ENCODE measurements around the gene MESP1. TPM values are rescaled to one million over a fixed set of nuclear protein-coding genes. Genes with fewer than 3 reads are reported as not detected.

The MESP1 gene
- total RNA-seq, 1 experiment from 2014 or later: 6.4 TPM

DNA sequence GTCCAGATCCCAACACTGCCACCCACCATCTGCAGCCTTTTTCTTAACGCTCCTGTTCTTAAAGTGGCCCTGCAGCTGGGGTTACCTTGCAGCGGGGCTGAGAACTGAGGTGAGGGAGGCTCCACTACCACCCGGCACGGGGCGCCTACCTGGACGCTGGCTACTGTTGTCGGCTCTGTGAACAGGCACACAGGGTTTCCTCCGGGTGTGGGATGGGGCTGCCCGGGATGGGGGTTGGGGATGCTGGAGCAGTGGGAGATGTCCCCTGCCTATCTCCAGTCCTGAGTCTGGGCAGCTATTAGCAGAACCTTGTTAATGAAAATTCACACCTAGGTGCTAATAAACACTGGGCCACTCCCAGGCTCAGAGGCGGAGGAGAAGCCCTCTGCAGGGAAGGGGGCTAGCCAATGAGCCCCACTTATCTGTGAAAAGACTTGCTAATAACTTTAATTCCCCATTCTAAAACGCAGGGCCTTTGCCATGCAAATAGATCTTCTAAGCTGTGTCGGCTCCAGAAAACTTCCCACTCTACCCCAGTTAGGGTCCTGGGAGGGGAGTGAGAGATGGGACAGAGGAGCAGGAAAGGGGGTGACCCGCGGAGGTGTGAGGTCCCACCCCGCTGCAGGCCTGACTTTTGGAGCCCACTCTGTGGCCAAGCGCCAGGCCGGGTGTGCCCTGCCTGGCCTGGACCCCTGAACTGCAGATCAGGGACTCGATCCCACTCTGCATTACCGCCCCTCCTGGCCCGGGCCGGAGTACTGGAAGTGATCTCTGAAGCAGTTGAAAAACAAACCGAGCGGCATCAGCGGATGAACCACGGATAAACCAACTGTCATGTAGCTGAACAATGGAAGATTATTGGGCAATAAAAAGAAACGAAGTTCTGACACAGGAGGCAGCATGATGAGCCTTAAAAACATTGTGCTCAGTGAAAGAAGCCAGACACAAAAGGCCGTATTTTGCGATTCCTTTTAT is 3.1 kb downstream of the MESP1 start:
- no peak overlapping the region for H3K27ac ChIP-seq (ENCODE audit: low read length)
- in situ Hi-C loops (cut with HindIII; ENCODE audit: low pct_unique_long_range_greater_than_20kb, low sequenced_read_pairs): no loop called here
- TF ChIP-seq POLR2AphosphoS5 (IDR thresholded peaks at IDR 0.05; ENCODE audit: low read depth, low read length) (no peak), TCF7L2 (IDR thresholded peaks at IDR 0.05; ENCODE audit: low read depth, low read length) (no peak), REST (IDR thresholded peaks at IDR 0.05; ENCODE audit: insufficient read depth in 1 of 2, low read depth in 2 of 2, low read length in 1 of 2) (no peak), SIN3A (IDR thresholded peaks at IDR 0.05; ENCODE audit: borderline replicate concordance, insufficient read depth, low read depth, low read length) (no peak)
- TF ChIP-seq, protein P1, sequence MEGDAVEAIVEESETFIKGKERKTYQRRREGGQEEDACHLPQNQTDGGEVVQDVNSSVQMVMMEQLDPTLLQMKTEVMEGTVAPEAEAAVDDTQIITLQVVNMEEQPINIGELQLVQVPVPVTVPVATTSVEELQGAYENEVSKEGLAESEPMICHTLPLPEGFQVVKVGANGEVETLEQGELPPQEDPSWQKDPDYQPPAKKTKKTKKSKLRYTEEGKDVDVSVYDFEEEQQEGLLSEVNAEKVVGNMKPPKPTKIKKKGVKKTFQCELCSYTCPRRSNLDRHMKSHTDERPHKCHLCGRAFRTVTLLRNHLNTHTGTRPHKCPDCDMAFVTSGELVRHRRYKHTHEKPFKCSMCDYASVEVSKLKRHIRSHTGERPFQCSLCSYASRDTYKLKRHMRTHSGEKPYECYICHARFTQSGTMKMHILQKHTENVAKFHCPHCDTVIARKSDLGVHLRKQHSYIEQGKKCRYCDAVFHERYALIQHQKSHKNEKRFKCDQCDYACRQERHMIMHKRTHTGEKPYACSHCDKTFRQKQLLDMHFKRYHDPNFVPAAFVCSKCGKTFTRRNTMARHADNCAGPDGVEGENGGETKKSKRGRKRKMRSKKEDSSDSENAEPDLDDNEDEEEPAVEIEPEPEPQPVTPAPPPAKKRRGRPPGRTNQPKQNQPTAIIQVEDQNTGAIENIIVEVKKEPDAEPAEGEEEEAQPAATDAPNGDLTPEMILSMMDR (IDR thresholded peaks at IDR 0.05): no peak
- ChIA-PET CTCF (no interaction called here), POLR2A (interaction anchor here (0.7 kb wide), 1 partner anchor 44 kb away, joined by 6 read pairs; no protein-coding TSS in a partner anchor)
- intact Hi-C loops (cut with micrococcal nuclease; ENCODE audit: unreplicated experiment): loop anchor here (10.0 kb wide), 1 partner anchor 327 kb away; no protein-coding TSS in a partner anchor
- H3K36me3 ChIP-seq (ENCODE audit: control insufficient read depth, insufficient read depth, low read length): no peaks in the 10 kb centered on the region
- ATAC-seq (no peak), DNase-seq (ENCODE audit: low read depth, low spot score) (no peak)
- H3K4me1 ChIP-seq (ENCODE audit: control insufficient read depth, insufficient read depth, low read length): peaks cover 5% of the 10 kb centered on the region
- H3K9me3 ChIP-seq (ENCODE audit: control insufficient read depth, insufficient read depth, low read depth, low read length): no peaks in the 10 kb centered on the region
- no peaks in the 10 kb centered on the region for H3K27me3 ChIP-seq (ENCODE audit: control insufficient read depth, insufficient read depth, low read length)
- no TSS peak for BruUV-seq (replicated peaks)
- no peak overlapping the region for H3K4me3 ChIP-seq (ENCODE audit: low read depth in 2 of 2, low read length in 2 of 2)

DNA sequence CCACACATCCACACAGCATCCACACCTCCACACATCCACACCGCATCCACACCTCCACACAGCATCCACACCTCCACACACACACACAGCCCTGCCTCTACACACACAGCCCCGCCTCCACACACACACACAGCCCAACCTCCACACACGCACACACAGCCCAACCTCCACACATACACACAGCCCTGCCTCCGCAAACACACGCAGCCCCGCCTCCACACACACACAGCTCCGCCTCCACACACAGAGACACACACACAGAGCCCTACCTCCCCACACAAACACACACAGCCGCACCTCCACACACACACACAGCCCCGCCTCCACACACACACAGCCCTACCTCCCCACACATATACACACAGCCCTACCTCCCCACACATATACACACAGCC is 4.7 kb downstream of the MESP1 start:
- peaks cover 5% of the 10 kb centered on the region for H3K4me1 ChIP-seq (ENCODE audit: control insufficient read depth, insufficient read depth, low read length)
- no peak overlapping the region for H3K4me3 ChIP-seq (ENCODE audit: low read depth in 2 of 2, low read length in 2 of 2)
- TF ChIP-seq POLR2AphosphoS5 (IDR thresholded peaks at IDR 0.05; ENCODE audit: low read depth, low read length) (no peak), TCF7L2 (IDR thresholded peaks at IDR 0.05; ENCODE audit: low read depth, low read length) (no peak), SIN3A (IDR thresholded peaks at IDR 0.05; ENCODE audit: borderline replicate concordance, insufficient read depth, low read depth, low read length) (no peak), REST (IDR thresholded peaks at IDR 0.05; ENCODE audit: insufficient read depth in 1 of 2, low read depth in 2 of 2, low read length in 1 of 2) (no peak)
- TF ChIP-seq, protein P1 (IDR thresholded peaks at IDR 0.05): no peak
- BruUV-seq (replicated peaks): no TSS peak
- H3K9me3 ChIP-seq (ENCODE audit: control insufficient read depth, insufficient read depth, low read depth, low read length): no peaks in the 10 kb centered on the region
- no peak overlapping the region for H3K27ac ChIP-seq (ENCODE audit: low read length)
- no peak for DNase-seq (ENCODE audit: low read depth, low spot score)
- in situ Hi-C loops (cut with HindIII; ENCODE audit: low pct_unique_long_range_greater_than_20kb, low sequenced_read_pairs): no loop called here
- intact Hi-C loops (cut with micrococcal nuclease; ENCODE audit: unreplicated experiment): loop anchor here (10.0 kb wide), 1 partner anchor 328 kb away; no protein-coding TSS in a partner anchor
- POLR2A ChIA-PET: no interaction called here
- no peaks in the 10 kb centered on the region for H3K36me3 ChIP-seq (ENCODE audit: control insufficient read depth, insufficient read depth, low read length)
- ATAC-seq: no peak
- CTCF ChIA-PET: no interaction called here
- H3K27me3 ChIP-seq (ENCODE audit: control insufficient read depth, insufficient read depth, low read length): no peaks in the 10 kb centered on the region
